ENCODE results near the gene TAF5.
"Not testable (repeated sequence)": the region's sequence is repeated elsewhere in the genome, so short reads cannot be mapped to it uniquely, and the experiment has no call there.

Gene TAF5

DNA sequence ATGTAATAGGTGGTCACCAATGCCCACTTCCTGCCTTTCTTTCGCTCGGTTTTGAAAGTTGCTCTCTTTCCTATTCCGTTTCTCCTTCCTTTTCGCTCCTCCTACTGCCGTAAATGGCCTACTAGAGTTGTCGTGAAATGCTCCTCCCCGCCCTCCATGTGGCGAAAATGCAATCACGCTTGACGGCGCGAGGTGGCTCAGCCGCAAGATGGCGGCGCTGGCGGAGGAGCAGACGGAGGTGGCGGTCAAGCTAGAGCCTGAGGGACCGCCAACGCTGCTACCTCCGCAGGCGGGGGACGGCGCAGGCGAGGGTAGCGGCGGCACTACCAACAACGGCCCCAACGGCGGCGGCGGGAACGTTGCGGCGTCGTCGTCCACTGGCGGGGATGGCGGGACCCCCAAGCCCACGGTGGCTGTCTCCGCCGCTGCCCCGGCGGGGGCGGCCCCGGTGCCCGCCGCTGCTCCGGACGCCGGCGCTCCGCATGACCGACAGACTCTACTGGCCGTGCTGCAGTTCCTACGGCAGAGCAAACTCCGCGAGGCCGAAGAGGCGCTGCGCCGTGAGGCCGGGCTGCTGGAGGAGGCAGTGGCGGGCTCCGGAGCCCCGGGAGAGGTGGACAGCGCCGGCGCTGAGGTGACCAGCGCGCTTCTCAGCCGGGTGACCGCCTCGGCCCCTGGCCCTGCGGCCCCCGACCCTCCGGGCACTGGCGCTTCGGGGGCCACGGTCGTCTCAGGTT, at the start of gene TAF5:
TSS of gene TAF5 (plus strand) at position 195 of the 737 bp plus-strand sequence. CDS start at position 209, 14 bp downstream.
- peak; percentile 72 for DNase-seq (ENCODE audit: low read depth)

DNA sequence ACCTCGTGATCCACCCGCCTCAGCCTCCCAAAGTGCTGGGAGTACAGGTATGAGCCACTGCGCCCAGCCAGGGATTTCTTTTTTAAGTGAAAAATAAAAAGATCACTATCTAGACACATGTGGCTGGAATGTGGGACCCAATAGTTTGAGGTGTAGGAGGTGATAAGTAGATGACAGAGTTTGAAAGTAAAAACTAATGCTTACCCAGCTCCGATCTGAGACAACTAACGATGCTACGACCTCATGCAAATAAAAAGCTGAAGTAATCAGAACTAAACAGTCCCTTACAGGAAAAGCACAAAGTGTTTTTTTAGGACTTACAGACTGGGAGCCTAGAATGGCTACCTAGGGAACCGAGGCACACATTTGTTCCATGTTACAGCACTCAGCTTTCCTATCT, 39.9 kb upstream of the TAF5 start:
- DNase-seq (ENCODE audit: low read depth), result no peak

DNA sequence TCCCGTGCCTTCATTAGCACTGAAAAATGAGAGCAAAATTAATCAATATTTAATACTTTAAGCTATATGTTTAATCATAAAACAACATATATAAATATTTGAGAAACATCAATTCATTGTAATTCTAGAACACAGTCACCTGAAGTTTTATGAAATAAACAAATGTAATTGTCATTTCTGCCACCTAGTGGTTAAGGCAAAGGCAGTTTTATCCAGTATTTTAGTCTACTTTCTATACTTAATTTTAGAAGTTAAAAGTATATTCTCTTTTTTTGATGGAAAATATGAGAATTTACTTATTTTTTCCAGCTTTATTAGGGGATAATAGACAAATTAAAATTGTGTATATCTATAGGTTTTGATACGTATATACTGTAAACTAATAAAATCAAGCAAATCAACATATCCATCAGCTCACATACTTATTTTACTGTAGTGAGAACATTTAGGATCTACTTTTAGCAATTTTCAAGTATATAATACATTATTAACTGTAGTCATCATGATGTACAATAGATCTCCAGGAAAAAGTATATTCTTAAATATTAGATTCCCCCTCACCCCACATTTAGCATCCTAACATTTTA, 33.7 kb upstream of the TAF5 start:
- no peak for DNase-seq (ENCODE audit: low read depth)

DNA sequence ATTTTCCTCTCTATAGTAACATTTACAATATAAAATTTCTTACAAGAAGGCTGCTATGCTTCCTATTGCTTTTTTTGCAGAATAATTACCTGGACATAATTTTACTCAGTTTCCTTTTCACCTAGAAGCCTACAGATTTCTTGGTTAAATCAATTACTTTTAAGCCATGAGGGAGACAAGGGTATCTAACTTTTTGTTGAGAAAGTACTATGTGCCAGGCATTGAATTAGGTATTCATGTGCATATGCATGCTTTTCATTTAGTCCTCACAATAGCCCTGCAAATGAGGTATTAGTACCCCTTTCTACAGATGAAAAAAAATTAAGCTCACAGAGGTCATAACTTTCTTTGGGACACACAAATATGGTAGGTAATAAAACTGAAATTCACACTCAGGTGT, 33.2 kb upstream of the TAF5 start:
- no peak for DNase-seq (ENCODE audit: low read depth)

DNA sequence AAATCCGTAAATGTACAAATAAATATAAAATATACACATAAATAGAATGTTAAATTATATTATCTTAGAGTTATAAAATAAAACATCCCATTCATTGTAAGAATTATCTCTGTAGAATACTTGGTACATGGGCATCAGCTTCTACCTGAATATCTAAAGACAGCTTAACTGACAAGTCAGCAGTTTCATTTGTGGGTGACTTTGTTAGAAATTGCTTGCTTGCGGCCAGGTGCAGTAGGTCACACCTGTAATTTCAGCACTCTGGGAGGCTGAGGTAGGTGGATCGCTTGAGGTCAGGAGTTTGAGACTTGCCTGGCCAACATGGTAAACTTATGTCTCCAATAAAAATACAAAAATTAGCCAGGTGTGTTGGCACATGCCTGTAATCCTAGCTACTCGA, 31.4 kb upstream of the TAF5 start:
- DNase-seq (ENCODE audit: low read depth), result no peak

DNA sequence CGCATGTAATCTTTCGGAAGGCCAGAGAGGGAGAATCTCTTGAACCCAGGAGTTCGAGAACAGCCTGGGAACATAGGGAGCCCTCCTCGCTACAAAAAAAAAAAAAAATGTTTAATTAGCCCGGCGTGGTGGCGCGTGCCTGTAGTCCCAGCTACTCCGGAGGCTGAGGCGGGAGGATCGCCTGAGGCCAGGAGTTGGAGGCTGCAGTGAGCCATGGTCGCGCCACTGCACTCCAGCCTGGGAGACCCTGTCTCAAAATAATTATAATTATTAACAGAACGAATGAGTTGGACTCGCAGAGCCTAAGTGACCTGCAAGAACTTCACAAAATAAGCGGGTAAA, 17.6 kb upstream of the TAF5 start:
- DNase-seq (ENCODE audit: low read depth), result no peak

DNA sequence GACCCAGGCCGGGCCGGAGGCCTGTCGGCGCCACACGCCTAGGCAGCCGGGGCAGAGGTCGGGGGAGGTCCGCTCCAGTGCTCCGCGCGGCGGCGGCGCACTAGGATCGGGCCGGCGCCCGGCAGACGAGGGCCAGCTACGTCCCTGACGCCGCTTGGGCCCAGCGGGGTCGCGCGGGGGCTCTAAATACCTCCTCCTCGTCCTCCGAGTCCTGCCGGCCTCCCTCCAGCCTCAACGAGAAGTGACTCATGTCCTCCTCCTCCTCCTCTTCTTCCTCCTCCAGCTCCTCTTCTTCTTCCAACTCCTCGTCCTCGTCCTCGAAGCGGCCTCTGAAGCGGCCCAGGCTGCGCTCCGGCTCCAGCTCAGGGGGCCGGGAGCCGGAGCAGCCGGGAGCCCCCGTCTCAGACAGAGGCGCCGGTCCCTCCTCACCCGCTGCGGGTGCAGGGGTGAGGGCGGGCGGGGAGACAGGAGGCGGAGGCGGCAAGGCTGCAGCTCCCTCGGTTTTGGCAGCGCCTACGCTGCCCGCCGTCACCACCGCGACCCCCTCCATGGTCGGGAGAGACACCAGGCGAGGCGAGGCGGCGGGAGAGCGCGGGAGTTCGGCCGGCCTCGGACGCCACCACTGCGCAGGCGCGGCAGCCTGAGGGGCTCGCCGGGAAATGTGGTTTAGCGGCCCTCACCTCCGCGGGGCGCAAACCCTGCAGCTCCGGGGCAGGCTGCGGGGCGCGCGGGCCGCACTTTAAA, 17.1 kb upstream of the TAF5 start, which contains the start of gene PCGF6:
TSS of gene PCGF6 (minus strand) at position 624 of the 744 bp plus-strand sequence. CDS start at position 550, 74 bp downstream.
- DNase-seq (ENCODE audit: low read depth), result peak; percentile 37

DNA sequence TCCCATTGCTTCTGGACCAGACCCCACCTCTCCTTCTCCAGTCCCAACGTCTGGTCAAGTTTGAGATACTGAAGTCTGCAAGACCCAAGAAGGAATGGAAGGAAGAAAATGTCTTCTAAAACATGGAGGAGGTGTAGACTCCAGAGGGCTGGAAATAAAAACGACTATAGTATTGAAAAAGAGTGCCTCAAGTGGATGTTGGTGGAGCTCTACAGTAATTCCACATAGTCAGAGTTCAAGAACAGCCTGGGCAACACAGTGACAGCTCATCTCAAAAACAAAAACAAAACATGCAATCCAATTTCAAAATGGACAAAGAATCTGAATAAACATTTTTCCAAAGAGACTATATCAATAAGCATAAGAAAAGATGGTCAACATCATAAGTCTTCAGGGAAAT, 14.5 kb upstream of the TAF5 start:
- DNase-seq (ENCODE audit: low read depth), result no peak

DNA sequence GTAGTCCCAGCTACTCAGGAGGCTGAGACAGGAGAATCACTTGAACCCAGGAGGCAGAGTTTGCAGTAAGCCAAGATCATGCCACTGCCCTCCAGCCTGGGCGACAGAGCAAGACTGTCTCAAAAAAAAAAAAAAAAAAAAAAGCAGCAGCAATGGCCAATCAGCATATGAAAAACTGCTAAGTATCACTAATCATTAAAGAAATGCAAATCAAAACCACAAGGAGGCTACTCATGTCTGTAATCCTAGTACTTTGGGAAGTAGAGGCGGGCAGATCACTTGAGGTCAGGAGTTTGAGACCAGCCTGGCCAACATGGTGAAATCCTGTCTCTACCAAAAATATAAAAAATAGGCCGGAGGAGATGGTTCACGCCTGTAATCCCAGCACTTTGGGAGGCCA, 13.2 kb upstream of the TAF5 start:
- not testable (repeated sequence) for DNase-seq (ENCODE audit: low read depth)

DNA sequence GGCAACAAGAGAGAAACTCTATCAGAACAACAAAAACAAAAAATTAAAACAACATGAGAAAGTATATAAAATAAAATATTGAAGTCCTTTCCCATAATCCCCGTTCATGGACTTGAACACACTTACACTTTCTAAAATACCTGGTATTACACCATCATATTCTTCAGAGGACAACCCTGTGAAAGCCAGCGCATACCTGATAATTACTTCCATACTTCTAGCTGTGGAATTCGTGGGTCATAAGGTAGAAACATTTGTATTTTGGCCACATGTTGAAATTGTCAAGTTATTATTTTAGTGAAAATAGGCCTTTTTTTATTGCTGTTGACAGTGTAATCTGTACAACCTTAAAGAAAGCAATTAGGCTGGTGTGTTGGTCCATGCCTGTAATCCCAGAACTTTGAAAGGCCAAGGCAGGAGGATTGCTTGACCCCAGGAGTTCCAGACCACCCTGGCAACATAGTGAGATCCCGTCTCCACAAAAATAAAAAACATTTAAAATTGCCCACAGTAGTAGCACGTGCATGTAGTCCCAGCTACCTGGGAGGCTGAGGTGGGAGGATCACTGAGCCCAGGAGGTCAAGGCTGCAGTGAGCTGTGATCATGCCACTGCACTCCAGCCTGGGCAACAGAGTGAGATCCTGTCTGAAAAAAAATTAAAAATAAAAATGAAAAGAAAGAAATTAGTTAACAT, 11.7 kb upstream of the TAF5 start:
- no peak for DNase-seq (ENCODE audit: low read depth)

DNA sequence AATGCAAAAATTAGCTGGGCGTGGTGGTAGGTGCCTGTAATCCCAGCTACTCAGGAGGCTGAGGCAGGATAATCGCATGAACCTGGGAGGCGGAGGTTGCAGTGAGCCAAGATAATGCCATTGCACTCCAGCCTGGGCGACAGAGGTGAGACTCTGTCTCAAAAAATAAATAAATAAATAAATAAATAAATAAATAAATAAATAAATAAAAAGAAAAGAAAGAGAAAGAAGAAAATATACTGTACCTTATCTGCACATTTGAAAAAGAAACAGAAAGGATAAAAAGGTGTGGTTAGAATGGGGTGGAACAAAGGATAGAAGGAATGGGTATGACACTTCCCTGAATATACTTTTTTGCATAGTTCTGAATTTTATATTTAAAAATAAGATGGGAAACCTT, 8.3 kb upstream of the TAF5 start:
- not testable (repeated sequence) for DNase-seq (ENCODE audit: low read depth)

DNA sequence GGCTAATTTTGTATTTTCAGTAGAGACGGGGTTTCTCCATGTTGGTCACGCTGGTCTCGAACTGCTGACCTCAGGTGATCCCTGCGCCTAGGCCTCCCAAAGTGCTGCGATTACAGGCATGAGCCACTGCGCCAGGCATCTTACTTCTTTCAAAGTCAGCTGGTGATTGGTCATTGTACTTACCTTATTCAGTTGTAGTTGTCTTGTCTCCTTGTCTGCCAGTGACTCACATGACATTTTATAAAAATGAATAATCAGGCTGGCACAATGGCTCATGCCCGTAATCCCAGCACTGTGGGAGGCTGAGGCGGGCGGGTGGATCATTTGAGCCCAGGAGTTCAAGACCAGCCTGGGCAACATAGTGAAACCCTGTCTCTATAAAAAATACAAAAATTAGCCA, 7.0 kb upstream of the TAF5 start:
- not testable (repeated sequence) for DNase-seq (ENCODE audit: low read depth)

DNA sequence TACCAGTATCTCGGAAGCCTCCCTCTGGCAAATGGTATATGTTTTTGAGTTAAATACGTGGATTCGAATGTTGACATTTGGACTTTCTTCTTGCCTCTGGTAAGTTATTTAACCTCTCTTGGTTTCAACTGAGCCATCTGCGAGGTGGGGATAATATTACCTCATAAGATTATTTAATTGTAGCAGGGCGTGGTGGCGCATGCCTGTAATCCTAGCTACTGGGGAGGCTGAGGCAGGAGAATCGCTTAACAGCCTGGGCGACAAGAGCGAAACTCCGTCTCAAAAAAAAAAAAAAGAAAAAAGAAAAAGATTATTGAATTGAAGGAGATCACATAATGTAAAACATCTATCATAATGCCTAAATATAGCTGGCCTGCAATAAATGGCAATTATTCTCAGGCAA, 396 bp upstream of the TAF5 start:
- no peak for DNase-seq (ENCODE audit: low read depth)

DNA sequence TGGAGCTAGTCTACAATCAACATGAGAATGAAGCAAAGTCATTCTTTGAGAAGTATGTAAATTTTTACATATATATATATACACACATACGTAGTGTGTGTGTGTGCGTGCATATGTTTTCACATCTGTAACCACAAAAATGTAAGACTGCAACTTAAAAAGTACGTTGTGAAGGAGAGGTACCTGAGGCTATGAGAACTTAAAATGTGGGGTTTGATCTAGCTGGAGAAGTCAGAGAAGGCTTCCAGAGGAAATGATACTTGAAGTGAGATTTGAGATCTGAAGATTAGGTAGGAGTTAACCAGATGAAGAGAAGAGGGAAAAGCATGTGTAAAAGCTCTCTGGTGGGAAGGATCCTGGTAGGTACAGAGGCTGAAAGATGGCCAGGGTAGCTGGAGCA, 5.8 kb downstream of the TAF5 start:
- no peak for DNase-seq (ENCODE audit: low read depth)

DNA sequence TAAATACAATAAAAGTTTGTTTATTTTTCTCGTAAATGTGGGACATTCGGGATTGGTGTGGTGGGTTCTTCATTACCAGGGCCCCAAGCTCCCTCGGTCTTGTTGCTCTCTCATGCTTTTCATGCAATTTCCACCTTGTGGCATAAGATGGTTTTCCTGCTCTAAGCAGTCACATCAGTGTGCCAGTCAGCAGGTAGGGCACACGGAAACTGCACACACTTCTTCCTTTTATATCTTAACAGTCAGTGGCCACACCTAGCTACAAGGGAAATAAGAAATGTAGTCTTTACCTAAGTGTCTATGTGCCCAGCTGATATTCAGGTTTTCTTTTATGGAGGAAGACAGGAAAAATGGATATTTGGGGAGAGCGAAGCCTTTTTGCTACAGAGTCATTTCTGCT, 6.5 kb downstream of the TAF5 start:
- DNase-seq (ENCODE audit: low read depth), result no peak

DNA sequence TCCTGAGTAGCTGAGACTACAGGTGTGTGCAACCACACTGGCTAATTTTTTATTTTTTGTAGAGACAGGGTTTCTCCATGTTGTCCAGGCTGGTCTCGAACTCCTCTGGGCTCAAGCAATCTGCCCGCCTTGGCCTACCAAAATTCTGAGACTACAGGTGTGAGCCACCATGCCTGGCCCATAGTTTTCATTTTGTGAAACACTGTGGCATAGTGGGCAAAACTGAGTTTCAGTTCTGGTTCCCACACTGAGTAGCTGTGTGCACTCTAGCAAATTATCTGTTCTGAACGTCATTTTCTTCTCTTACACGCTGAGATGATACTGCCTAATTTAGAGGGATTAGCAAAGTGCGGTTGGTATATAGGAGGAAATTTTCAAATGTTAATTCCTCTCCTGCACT, 15.0 kb downstream of the TAF5 start:
- DNase-seq (ENCODE audit: low read depth), result no peak

DNA sequence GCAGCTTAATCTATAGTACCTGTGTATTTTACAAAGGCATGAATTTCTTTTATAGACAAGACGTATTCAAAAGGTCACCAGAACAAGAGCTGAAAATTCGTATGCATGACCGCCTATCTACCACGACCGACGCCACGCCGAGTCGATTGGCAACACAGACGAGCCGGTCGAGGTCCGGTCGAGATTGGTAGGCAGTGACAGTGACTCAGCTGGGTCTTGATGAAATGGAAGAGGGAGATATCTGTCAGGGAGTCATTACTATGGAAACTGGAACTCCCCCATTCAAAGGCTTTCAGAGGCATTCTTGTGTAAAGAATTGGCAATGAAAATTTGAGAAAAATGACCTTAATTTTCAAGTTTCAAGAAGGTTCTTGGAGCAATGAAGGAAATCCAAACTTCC, 26.4 kb downstream of the TAF5 start:
- no peak for DNase-seq (ENCODE audit: low read depth)

DNA sequence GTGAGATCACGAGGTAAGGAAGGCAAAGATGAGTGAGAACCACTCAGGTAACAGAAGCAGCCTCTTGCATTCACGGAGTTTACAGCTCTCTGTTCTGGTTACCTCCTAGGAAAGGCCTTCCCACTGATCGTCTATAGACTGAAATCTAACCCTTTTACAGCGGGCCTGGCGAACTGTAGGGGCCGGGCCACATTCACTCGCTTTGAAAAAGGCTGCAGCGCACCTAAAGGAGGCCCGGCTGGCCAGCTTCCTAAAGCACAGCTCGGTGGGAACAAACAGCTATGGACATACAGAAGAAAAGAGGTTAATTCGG, 27.9 kb downstream of the TAF5 start:
- DNase-seq (ENCODE audit: low read depth), result no peak

DNA sequence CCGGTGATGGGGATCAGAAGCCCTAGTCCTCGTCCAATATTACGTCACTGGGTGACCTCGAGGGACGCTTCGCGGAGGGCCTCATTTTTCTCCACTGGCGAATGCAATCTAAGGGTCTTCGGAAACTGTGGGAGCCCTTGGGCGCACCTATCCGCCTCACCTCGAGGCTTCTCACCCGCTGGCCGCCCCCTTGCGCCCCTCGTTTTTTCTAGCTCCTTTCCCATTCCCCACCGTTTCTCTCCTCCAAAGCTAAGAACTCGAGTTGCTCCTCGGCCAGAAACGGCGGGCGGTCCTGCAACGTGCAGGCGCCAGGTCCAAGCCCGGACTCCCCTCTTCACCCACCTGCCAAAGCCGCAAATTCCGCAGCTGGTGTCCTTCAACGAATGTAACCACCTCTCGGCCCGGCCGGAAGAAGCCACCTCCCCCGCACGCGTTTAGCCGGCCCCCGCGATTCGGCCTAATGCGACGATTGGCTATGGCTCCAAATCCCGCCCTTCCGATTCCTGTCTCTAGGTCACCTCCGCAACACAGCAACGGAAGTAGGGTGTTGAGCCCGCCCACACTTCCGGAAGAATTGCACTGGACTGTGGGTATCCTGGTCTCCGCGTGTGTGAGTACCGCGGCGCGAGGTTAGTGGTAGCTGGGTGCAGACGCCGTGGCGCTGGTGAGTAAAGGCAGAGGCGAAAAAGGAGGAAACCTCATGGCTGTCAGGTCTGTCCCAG, 28.5 kb downstream of the TAF5 start, which contains the start of the genes ATP5MK and PDCD11:
TSS of gene ATP5MK (minus strand) at position 409 of the 722 bp plus-strand sequence. CDS start 4,018 bp downstream, outside the sequence.
TSS of gene PDCD11 (plus strand) at position 560 of the 722 bp plus-strand sequence. CDS start 1,801 bp downstream, outside the sequence.
- peak; percentile 92 for DNase-seq (ENCODE audit: low read depth)

DNA sequence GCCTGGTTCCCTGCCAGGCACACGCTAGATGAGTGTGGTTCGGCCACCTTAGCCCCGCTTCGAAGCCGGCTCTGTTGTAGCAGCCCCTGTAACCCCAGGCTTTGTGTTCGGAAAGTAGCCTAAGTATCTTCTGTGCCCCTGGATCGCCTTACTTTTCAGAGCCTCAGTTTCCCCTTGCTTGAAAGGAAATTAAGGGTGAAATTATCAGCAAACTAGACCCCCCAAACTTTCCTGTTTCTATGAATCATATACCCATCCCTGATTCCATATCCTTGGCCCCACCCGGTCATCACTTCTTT, 29.0 kb downstream of the TAF5 start:
- no peak for DNase-seq (ENCODE audit: low read depth)

DNA sequence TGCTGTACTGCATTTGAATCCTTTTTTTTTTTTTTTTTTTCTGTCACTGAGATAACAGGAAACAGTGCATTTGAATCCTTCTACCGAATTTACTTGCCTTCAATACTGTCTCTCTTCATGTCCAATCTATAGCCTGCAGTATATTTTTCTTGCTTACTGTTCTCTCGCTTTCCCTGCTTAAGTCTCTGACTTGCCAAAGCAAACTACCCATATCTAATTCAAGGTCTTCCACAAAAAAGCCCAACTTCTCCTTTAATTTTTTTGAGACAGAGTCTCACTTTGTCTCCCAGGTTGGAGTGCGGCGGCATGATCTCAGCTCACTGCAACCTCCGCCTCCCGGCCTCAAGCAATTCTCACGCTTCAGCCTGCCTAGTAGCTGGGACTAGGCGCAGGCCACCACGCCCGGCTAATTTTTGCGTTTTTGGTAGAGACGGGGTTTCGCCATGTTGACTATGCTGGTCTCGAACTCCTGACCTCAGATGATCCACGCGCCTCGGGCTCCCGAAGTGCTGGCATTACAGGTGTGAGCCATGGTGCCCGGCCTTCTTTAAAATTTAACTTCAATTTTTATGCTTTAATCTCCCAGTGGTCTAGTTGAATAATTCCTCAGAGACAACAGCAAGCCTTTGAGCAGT, 29.5 kb downstream of the TAF5 start:
- DNase-seq (ENCODE audit: low read depth), result no peak

DNA sequence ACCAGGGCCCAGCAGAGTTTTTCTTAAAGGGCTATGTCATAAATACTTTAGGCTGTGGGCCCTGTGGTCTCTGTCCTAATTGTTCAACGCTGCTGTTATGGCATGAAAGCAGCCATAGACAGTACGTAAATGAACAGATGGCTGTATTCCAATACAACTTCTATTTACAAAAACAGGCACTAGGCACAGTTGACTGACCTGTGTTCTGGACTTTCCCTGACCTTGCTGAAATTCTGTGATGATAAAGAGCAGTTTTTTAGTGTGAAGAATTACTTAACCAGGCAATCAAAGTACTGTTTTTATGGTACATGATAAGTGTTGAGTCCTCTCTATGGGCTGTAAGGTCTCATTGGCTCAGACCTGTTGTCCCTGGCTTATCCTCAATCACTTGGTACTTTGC, 45.8 kb downstream of the TAF5 start:
- DNase-seq (ENCODE audit: low read depth), result no peak

All from stimulated activated CD8-positive, alpha-beta memory T cell treated with anti-CD3 and anti-CD28 coated beads, Interleukin-15, amount 100 ng/mL, for 1 hour (primary cell).